Stimulated activated naive B cell treated with anti-CD40 and anti-IgM and Interleukin-4, amounts not matched to agents 10 μg/mL and 1 μg/mL and 100 μg/mL, for 72 hours (primary cell): ENCODE data around the gene DNTTIP2.
"Not testable (repeated sequence)": the region's sequence is repeated elsewhere in the genome, so short reads cannot be mapped to it uniquely, and the experiment has no call there.

Experiments used
- ATAC-seq, 2 donors: fragments of 150-1000 bp; cut with Tn5 transposase; replicated peaks; 2 replicates each; pipeline ENCODE4 v1.10.0; 2021; ENCODE audit warnings: moderate library complexity in 1 of 2
- DNase-seq: peaks from one replicate; pipeline ENCODE4 v3.0.0; 2021
- H3K27ac Mint-ChIP-seq: one replicate; pipeline ENCODE4 v1.8.0; 2022; ENCODE audit warnings: mild to moderate bottlenecking, mixed read lengths
- H3K27me3 Mint-ChIP-seq, 2 donors: one replicate each; pipeline ENCODE4 v1.8.0; 2022; ENCODE audit warnings: mixed read lengths in 2 of 2
- H3K36me3 Mint-ChIP-seq, 2 donors: one replicate each; pipeline ENCODE4 v1.8.0; 2022; ENCODE audit warnings: mixed read lengths in 2 of 2, mild to moderate bottlenecking in 1 of 2
- H3K4me1 Mint-ChIP-seq, 2 donors: one replicate each; pipeline ENCODE4 v1.8.0; 2022; ENCODE audit warnings: mixed read lengths in 2 of 2, mild to moderate bottlenecking in 1 of 2
- H3K4me3 Mint-ChIP-seq, 2 donors: one replicate each; pipeline ENCODE4 v1.8.0; 2022; ENCODE audit warnings: mild to moderate bottlenecking in 2 of 2, mixed read lengths in 2 of 2, moderate library complexity in 1 of 2
- H3K9me3 Mint-ChIP-seq, 2 donors: one replicate each; pipeline ENCODE4 v1.8.0; 2022; ENCODE audit warnings: mixed read lengths in 2 of 2, mild to moderate bottlenecking in 1 of 2

The DNTTIP2 gene, protein sequence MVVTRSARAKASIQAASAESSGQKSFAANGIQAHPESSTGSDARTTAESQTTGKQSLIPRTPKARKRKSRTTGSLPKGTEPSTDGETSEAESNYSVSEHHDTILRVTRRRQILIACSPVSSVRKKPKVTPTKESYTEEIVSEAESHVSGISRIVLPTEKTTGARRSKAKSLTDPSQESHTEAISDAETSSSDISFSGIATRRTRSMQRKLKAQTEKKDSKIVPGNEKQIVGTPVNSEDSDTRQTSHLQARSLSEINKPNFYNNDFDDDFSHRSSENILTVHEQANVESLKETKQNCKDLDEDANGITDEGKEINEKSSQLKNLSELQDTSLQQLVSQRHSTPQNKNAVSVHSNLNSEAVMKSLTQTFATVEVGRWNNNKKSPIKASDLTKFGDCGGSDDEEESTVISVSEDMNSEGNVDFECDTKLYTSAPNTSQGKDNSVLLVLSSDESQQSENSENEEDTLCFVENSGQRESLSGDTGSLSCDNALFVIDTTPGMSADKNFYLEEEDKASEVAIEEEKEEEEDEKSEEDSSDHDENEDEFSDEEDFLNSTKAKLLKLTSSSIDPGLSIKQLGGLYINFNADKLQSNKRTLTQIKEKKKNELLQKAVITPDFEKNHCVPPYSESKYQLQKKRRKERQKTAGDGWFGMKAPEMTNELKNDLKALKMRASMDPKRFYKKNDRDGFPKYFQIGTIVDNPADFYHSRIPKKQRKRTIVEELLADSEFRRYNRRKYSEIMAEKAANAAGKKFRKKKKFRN

DNA sequence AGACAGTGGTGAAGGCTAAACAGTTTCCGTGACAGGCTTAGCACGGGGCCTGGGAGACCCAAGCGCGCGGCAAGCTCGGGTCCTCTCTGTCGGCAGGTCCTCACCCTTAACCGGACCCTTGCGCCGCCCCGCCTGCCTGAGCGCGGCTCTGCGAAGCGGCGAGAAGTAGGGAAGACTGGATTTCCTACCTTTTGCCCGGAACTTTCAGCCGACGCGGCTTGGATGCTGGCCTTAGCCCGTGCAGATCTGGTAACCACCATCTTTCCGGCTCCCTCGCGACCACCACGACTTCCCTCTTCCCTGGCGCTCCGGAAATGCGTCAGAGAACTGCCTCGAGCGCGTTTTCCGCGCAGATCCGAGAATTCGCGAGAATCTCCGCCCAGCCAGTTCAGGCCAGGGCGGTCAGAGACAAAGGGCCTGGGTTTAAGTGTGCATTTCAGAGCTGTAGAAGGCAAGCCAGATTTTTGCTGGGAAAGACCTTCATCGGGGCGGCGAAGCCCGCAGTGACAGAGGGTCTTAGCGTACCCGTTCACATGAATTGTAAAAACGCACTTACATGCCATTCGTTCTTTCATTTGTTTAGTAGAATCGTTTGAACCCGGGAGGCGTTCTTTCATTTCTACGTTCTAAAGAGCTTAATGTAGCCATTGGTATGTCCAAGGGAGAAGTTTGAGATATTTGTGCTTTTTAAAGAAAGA is at the start of gene DNTTIP2:
TSS of gene DNTTIP2 (minus strand) at position 318 of the 698 bp plus-strand sequence. CDS start at position 260, 58 bp downstream.
- Mint-ChIP-seq H3K36me3 (peaks cover 33 to 35% of the 10 kb centered on the region in 2 donors), H3K9me3 (peaks cover 0 to 2% of the 10 kb centered on the region in 2 donors), H3K4me3 (peak within 1 kb of the TSS; percentile 88 to 90), H3K27me3 (no peaks in the 10 kb centered on the region), H3K27ac (peak within 1 kb of the TSS; percentile 97), H3K4me1 (peaks cover 27 to 46% of the 10 kb centered on the region in 2 donors)
- ATAC-seq: peak; percentile 95 to 97
- DNase-seq: peak; percentile 92

DNA sequence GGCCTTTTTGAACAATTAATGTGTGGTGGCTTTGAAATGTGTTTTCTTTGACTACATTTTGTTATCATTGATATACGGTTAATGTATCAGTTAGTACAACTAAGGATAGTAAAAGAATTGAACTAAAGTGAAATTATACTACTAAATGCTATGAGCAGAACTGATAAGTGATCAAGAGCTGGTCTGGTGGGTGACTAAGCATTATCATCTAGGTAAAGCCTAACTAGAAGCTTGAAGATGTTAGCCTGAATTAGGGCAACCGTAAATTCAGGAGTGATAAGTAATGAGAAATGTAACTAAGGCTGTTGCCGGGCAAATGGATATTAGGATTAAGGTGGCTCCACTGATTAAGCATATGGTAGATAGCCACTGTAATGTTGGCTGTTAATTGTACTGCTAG is 46.2 kb upstream of the DNTTIP2 start:
- H3K4me1 Mint-ChIP-seq: no peaks in the 10 kb centered on the region
- no peak overlapping the region for H3K27ac Mint-ChIP-seq
- H3K4me3 Mint-ChIP-seq: no peak overlapping the region
- H3K36me3 Mint-ChIP-seq: peaks cover 0 to 13% of the 10 kb centered on the region in 2 donors
- DNase-seq (no peak), ATAC-seq (no peak)
- H3K9me3 Mint-ChIP-seq: peaks cover 10 to 15% of the 10 kb centered on the region in 2 donors
- peaks cover 16 to 29% of the 10 kb centered on the region in 2 donors for H3K27me3 Mint-ChIP-seq

DNA sequence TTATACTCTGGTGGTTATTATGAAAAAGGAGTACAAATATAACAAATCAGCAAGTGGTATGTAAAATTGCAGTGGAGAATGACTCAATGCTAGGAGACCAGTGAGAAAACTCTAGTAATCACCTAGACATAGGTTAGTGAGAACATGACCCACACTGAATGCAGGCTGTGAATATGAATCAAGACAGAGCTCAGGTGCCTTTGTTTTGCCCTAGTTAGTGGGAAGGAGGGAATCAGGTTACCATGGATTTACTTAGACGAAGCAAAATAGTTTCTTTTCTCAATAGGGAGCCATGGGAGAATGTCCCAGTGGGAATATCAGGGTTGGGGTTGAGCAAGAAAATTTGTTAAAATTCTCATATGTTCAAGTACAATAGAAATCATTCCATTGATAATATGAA is 40.8 kb upstream of the DNTTIP2 start:
- DNase-seq: no peak
- no peak for ATAC-seq
- H3K4me1 Mint-ChIP-seq: no peaks in the 10 kb centered on the region
- H3K9me3 Mint-ChIP-seq: no peaks in the 10 kb centered on the region
- no peak overlapping the region for H3K4me3 Mint-ChIP-seq
- no peak overlapping the region for H3K27ac Mint-ChIP-seq
- peaks cover 4 to 9% of the 10 kb centered on the region in 2 donors for H3K27me3 Mint-ChIP-seq
- no peaks in the 10 kb centered on the region for H3K36me3 Mint-ChIP-seq

DNA sequence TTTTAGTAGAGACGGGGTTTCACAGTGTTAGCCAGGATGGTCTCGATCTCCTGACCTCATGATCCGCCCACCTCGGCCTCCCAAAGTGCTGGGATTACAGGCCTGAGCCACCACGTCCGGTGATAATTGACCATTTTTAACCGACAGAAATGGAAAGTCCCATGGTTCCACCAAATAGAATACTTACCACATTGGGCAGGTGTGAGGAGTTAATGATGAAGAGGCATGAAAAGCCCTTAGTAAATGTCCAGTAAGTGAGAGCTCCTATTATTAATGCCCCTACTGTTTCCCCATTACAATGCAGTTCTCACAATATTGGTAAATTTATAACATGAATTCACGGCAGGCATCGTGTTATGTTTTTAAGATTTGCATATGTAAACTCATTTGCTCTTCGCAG is 38.3 kb upstream of the DNTTIP2 start:
- Mint-ChIP-seq H3K27ac (no peak overlapping the region), H3K27me3 (peaks cover 0 to 19% of the 10 kb centered on the region in 2 donors), H3K9me3 (no peaks in the 10 kb centered on the region), H3K4me1 (no peaks in the 10 kb centered on the region), H3K4me3 (no peak overlapping the region), H3K36me3 (no peaks in the 10 kb centered on the region)
- ATAC-seq (no peak), DNase-seq (no peak)

DNA sequence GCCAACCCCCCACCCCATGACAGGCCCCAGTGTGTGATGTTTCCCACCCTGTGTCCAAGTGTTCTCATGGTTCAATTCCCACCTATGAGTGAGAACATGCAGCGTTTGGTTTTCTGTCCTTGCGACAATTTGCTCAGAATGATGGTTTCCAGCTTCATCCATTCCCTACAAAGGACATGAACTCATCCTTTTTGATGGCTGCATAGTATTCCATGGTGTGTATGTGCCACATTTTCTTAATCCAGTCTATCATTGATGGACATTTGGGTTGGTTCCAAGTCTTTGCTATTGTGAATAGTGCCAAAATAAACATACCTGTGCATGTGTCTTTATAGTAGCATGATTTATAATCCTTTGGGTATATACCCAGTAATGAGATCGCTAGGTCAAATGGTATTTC is 31.9 kb upstream of the DNTTIP2 start:
- not testable (repeated sequence) for H3K9me3 Mint-ChIP-seq, DNase-seq, H3K36me3 Mint-ChIP-seq, H3K27ac Mint-ChIP-seq, H3K4me3 Mint-ChIP-seq, ATAC-seq
- Mint-ChIP-seq H3K27me3 (peaks cover 0 to 19% of the 10 kb centered on the region in 2 donors), H3K4me1 (peaks cover 15 to 19% of the 10 kb centered on the region in 2 donors)

DNA sequence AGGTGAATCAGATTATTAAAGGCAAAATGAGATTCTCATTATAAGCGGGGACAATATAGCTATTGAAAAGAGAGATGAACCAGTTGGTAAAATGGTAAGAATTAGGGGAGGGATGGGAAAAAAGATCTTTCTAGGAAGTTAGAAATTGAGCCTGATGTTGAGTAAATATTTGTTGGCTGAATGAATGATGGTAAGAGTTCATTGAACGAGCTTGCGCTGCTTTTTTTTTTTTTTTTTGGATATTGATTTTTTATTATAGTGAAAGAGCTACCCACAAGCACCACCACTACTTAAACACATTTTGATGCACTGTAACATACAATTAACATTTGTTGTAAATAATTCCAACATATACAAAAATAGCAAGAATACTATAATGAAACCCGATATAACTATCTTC is 31.3 kb upstream of the DNTTIP2 start:
- Mint-ChIP-seq H3K27me3 (peaks cover 0 to 17% of the 10 kb centered on the region in 2 donors), H3K9me3 (peaks cover 2 to 6% of the 10 kb centered on the region in 2 donors), H3K4me1 (peaks cover 17 to 19% of the 10 kb centered on the region in 2 donors), H3K27ac (peak overlapping the region; percentile 59), H3K4me3 (peak overlapping the region; percentile 82 to 83), H3K36me3 (no peaks in the 10 kb centered on the region)
- DNase-seq: no peak
- no peak for ATAC-seq

DNA sequence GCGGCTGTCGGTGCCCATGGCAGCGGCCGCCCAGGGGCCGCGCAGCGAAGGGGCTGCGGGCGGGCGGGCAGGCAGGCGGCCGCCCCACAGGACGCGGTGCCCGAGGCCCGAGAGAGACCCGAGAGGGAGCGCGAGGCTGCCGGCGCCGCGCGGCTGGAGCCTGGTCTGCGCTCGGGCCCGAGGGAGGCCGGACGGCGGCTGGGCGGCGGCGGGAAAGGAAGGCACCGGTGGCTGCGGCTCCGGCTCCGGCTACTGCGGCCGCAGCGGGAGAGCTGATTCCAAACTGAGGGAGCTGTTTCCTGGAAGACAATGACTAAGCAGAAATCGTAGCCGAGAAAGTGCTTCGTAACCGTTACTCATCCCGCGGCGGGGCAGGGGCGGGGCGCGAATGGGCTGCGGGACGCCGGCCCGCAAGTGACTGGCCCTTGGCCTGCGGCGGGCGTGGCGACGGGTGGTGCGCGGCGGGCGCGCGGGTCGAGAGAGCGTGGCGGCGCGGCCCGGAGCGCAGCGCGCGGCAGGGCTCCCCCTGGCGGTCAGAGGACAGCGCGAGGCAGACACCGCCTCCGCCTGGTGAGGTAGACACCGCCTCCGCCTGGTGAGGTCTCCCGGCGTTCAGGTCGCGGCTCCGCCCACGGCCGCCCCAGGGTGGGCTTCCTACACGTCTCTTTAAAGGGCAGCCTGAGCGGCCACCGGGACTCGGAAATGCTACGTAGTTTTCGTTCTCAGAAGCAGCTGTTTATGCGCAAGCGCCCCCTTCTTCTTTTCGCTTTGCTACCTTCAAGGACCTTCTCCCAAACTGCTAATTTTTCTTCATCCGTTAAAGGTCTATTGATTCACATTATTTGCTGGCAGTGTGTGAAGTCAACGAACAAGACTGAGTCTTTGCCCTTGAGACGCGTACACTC is 30.4 kb upstream of the DNTTIP2 start, which contains the start of gene GCLM:
TSS of gene GCLM (minus strand) at position 285 of the 905 bp plus-strand sequence. CDS start at position 18, 267 bp downstream.
- Mint-ChIP-seq H3K4me1 (peaks cover 17 to 20% of the 10 kb centered on the region in 2 donors), H3K9me3 (peaks cover 2 to 6% of the 10 kb centered on the region in 2 donors), H3K27me3 (peaks cover 0 to 11% of the 10 kb centered on the region in 2 donors), H3K27ac (peak within 1 kb of the TSS; percentile 91), H3K36me3 (no peaks in the 10 kb centered on the region), H3K4me3 (peak within 1 kb of the TSS; percentile 82 to 86)
- DNase-seq (peak; percentile 88), ATAC-seq (peak; percentile 91 to 94)

DNA sequence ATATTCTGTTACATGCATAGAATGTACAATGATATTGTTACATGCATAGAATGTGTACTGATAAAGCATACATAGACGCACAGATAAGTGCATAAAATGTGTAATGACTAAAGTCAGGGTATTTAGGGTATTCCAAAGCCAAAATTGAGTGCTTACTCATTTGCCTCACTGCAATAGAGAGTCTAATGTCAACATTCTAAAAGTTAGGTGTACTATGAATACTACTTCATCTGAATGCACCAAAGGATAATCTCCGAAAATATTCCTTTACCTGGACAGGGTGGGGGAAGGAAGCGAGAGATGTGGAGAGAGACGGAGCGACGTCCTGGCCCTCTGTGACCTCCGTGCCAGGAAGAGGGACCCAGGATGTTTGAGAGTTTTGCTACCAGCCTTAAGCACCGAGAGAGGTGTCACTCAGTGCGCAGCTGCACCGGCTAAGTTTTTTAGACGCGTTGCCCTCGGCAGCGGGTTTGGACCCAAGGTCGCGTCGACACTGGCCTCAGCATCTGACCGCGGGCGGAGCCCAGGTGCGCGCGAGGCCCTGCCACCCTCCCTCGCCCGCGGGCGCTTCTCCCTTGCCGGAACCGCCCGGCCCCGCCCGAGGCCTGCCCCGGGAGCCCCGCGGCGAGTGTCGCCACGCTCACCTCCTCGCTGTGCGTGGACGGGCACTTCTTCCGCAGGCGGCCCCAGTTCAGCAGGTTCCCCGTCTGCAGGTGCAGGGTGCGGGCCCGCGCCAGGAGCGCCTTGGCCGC is 29.6 kb upstream of the DNTTIP2 start:
- Mint-ChIP-seq H3K36me3 (no peaks in the 10 kb centered on the region), H3K27ac (peak overlapping the region; percentile 87), H3K27me3 (peaks cover 0 to 3% of the 10 kb centered on the region in 2 donors), H3K4me3 (peak overlapping the region; percentile 82 to 86), H3K9me3 (peaks cover 2 to 6% of the 10 kb centered on the region in 2 donors), H3K4me1 (peaks cover 20 to 27% of the 10 kb centered on the region in 2 donors)
- DNase-seq (peak; percentile 34), ATAC-seq (peak; percentile 52 to 59)

DNA sequence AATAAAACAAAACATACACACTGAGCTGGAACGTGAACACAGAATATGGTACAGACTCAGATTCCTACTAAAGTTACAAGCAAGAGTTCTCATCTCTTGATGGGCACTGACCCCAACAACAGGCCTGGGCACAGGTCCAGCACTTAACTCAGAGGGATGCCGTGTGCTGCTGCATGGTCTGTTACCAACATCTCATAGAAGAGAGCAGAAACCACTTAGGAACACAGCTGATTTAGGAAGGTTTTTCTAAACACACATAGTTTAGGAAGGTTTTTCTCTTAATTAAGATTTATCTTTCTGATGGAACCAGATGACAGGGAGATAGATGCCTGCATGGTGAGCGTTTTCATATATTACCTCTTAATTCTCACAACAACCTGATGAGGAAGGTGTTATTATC is 28.7 kb upstream of the DNTTIP2 start:
- no peaks in the 10 kb centered on the region for H3K27me3 Mint-ChIP-seq
- no peak for ATAC-seq
- no peaks in the 10 kb centered on the region for H3K36me3 Mint-ChIP-seq
- H3K4me1 Mint-ChIP-seq: peaks cover 20 to 27% of the 10 kb centered on the region in 2 donors
- peaks cover 2 to 6% of the 10 kb centered on the region in 2 donors for H3K9me3 Mint-ChIP-seq
- peak overlapping the region; percentile 51 to 65 for H3K4me3 Mint-ChIP-seq
- DNase-seq: no peak
- no peak overlapping the region for H3K27ac Mint-ChIP-seq

DNA sequence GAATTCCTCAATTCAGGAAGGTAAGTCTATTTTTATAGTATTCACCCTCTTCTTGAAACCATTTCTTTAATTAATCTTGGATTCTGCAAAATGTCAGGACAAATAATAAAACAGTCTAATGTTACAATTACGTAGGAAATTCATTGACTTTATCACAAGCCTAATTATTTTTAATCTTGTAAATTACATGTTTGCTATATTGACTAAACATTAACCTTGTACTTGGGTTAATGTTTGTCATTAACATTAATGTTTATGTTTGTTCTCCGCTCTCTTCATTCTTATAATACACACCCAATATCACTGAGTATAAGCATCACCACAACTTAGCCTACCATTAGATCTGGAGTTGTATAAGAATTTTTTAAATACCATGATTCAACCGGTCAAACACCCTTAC is 27.5 kb upstream of the DNTTIP2 start:
- ATAC-seq: no peak
- no peak for DNase-seq
- Mint-ChIP-seq H3K4me1 (peaks cover 20 to 27% of the 10 kb centered on the region in 2 donors), H3K27me3 (no peaks in the 10 kb centered on the region), H3K9me3 (peaks cover 2 to 6% of the 10 kb centered on the region in 2 donors), H3K27ac (no peak overlapping the region), H3K36me3 (peaks cover 0 to 3% of the 10 kb centered on the region in 2 donors), H3K4me3 (no peak overlapping the region)

DNA sequence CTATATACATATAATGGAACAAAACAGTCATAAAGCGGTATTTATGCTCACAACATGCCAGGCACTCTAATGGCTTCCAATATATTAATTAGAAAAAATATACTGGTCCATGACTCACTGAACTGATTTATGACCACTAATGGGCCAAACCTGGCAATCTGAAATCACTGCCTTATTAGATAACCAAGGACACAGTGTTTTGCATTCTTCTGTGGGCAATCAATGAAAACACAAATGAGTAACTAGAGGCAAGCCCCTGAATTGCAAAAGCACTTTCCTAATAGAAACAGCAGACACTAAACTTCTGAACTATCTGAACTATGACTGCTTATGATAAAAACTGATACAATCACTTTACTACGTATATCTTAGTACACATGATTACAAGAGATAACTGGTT is 26.7 kb upstream of the DNTTIP2 start:
- Mint-ChIP-seq H3K4me1 (peaks cover 20 to 27% of the 10 kb centered on the region in 2 donors), H3K27ac (no peak overlapping the region), H3K4me3 (no peak overlapping the region), H3K36me3 (peaks cover 2 to 9% of the 10 kb centered on the region in 2 donors), H3K27me3 (no peaks in the 10 kb centered on the region), H3K9me3 (peaks cover 2 to 6% of the 10 kb centered on the region in 2 donors)
- DNase-seq (no peak), ATAC-seq (no peak)

DNA sequence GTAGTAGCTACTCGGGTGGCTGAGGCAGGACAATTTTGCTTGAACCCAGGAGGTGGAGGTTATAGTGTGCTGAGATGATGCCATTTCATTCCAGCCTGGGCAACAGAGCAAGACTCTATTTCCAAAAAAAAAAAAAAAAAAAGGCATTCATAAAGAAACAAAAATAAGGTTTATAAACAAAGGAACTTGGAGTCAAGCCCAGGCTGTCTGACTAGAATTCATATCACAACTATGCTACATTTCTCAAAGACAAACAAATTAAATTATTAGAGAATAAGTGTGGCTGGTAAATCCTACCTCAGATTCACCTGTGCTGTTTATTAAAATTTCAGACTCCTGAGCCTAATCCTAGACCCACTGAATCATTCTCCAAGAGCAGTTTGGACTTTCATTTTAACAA is 26.0 kb upstream of the DNTTIP2 start:
- no peak for DNase-seq
- no peak overlapping the region for H3K27ac Mint-ChIP-seq
- H3K4me1 Mint-ChIP-seq: peaks cover 19 to 26% of the 10 kb centered on the region in 2 donors
- H3K27me3 Mint-ChIP-seq: no peaks in the 10 kb centered on the region
- no peak overlapping the region for H3K4me3 Mint-ChIP-seq
- peaks cover 1 to 3% of the 10 kb centered on the region in 2 donors for H3K9me3 Mint-ChIP-seq
- no peak for ATAC-seq
- H3K36me3 Mint-ChIP-seq: peaks cover 4 to 13% of the 10 kb centered on the region in 2 donors
